ENCODE results near the gene ARHGEF2. TPM values are rescaled to one million over a fixed set of nuclear protein-coding genes. Genes with fewer than 3 reads are reported as not detected.
A peak's percentile ranks its signal among the peaks of the same experiment; 100 is the strongest.

ARHGEF2 gene
- total and polyA plus RNA-seq, 11 donors, result 23.9 to 98.6 (median 57.0) TPM

DNA sequence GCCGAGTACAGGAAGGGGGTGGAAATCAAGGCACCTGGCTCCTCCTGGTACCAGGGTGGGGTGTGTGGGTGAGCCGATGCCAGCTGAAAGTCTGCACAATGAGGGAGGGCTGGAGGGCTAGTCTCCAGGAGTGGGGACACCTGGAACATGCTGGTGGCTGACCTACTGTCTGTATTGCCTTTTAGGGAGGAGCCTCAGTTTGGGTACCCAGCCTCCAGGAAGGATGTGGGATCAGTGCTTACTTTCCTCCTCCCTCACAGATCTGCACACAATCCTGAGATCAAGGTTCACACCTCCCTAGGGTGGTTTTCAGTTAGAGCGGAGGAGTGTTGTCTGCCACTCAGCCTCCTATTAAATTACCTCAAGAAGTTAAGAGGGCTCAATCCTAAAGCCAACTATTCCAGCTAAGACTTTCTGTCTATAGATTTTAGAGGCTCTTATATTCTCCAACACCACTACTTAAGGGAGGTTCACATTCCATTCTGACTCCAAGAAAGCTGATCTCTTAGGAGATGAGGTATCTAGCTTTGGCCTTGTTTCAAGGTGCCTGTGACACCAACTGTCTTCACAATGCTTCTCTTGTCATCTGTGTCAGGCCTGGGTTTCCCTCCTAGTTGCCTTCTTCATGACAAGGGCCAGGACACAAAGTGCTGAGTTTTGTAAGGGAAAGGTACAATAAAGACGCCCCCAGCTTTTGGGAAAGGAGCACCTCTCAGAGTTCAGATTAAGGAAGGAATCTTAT lies 26.7 kb upstream of the ARHGEF2 start:
- Histone ChIP-seq H3K36me3 (peaks cover 0 to 37% (median 19%) of the 10 kb centered on the region in 9 donors), H3K27me3 (no peaks in the 10 kb centered on the region), H3K9me3 (no peaks in the 10 kb centered on the region), H3K4me1 (peaks cover 0 to 12% (median 0%) of the 10 kb centered on the region in 12 donors), H3K4me3 (no peak overlapping the region), H3K27ac (peak overlapping the region in 1 of 12 donors; percentile 34)
- ATAC-seq, result no peak
- intact Hi-C loops (cut with DNase I), result no loop called here
- no peak for TF ChIP-seq POLR2A (IDR thresholded peaks at IDR 0.05)
- TF ChIP-seq, protein P1, sequence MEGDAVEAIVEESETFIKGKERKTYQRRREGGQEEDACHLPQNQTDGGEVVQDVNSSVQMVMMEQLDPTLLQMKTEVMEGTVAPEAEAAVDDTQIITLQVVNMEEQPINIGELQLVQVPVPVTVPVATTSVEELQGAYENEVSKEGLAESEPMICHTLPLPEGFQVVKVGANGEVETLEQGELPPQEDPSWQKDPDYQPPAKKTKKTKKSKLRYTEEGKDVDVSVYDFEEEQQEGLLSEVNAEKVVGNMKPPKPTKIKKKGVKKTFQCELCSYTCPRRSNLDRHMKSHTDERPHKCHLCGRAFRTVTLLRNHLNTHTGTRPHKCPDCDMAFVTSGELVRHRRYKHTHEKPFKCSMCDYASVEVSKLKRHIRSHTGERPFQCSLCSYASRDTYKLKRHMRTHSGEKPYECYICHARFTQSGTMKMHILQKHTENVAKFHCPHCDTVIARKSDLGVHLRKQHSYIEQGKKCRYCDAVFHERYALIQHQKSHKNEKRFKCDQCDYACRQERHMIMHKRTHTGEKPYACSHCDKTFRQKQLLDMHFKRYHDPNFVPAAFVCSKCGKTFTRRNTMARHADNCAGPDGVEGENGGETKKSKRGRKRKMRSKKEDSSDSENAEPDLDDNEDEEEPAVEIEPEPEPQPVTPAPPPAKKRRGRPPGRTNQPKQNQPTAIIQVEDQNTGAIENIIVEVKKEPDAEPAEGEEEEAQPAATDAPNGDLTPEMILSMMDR (IDR thresholded peaks at IDR 0.05), result no peak
- 67 to 85% (median 71%) methylated on average over 4 of the region's 4 CpGs for WGBS, 4 donors
- no peak for DNase-seq

DNA sequence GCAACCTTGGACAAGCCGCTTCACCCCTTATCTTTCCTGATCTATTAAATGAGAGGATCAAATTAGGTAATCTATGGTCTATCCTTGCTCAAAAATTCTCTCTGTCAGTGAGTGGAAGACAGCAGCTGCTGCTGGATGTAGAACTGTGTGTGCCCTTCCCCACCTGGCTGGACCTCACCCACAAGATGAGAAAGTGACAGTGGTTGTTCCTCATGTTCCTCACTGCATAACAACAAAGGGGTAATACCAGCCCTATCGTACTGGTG lies 25.5 kb upstream of the ARHGEF2 start:
- no peak overlapping the region for H3K4me3 ChIP-seq
- ATAC-seq (no peak), DNase-seq (no peak)
- no peaks in the 10 kb centered on the region for H3K9me3 ChIP-seq
- intact Hi-C loops (cut with DNase I), result no loop called here
- H3K27me3 ChIP-seq, result no peaks in the 10 kb centered on the region
- H3K36me3 ChIP-seq, result peaks cover 0 to 26% (median 8%) of the 10 kb centered on the region in 9 donors
- 50 to 91% (median 69%) methylated on average over 2 of the region's 2 CpGs for WGBS, 4 donors
- TF ChIP-seq POLR2A (IDR thresholded peaks at IDR 0.05), result no peak
- TF ChIP-seq, protein P1 (IDR thresholded peaks at IDR 0.05), result no peak
- peaks cover 0 to 12% (median 0%) of the 10 kb centered on the region in 12 donors for H3K4me1 ChIP-seq
- no peak overlapping the region for H3K27ac ChIP-seq

DNA sequence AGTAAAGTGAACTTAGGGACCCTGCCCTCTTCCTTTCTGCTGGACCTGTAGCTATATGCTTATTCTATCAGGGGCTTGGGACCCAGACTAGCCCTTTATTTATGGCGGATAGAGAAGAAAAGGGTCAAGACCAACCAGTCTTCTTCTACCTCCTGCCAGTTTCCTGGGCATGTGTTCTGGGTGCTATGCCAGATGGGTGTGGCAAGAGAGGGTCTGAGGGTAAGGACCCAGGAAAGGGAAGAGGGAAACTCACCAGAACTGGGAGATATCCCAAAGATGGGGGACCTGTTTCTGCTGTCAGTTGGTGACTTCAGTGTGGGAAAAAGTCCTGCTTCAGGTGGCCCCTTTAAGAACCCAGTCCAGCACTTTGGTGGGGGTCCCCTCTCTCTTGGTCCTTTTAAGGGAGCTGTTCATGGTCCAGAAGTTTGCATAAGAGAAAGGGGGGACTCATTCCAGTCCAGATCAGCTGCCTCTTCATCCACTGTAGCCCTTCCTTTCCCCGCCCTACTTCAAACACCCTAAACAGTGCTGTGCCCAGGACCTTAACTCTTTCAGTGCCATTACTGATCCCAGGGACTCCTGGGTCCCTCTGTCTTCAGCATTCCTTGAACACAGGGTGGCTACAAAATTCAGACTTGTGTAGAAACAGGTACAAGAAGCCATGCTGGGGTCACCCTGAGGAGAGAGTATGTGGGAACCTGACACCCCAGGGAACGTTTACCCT lies 24.0 kb upstream of the ARHGEF2 start:
- 74 to 83% (median 81%) methylated on average over 3 of the region's 3 CpGs for WGBS, 4 donors
- peaks cover 0 to 12% (median 0%) of the 10 kb centered on the region in 12 donors for H3K4me1 ChIP-seq

More for the DNA sequence above, 24.0 kb upstream of the ARHGEF2 start:
- no peaks in the 10 kb centered on the region for H3K27me3 ChIP-seq
- DNase-seq (no peak), ATAC-seq (peak in 1 of 4 donors; percentile 18)
- H3K9me3 ChIP-seq, result no peaks in the 10 kb centered on the region
- H3K4me3 ChIP-seq, result no peak overlapping the region
- H3K36me3 ChIP-seq, result peaks cover 0 to 13% (median 0%) of the 10 kb centered on the region in 9 donors
- TF ChIP-seq, protein P1 (IDR thresholded peaks at IDR 0.05), result no peak
- no peak for TF ChIP-seq POLR2A (IDR thresholded peaks at IDR 0.05)
- intact Hi-C loops (cut with DNase I), result no loop called here
- no peak overlapping the region for H3K27ac ChIP-seq
